MM.1S (cell line): ENCODE data around the gene GRN.

Experiments
- EZH2phosphoT487 ChIP-seq: fragments of 300-600 bp; sonication (generic); IDR thresholded peaks from 2 replicates; pipeline ENCODE4 v1.6.1; 2018; ENCODE audit warnings: antibody characterized with exemption, low read length
- TF ChIP-seq, protein P1 (sequence below): fragments of 300-600 bp; sonication (generic); IDR thresholded peaks from 2 replicates; pipeline ENCODE4 v1.5.1; 2016; ENCODE audit warnings: antibody characterized with exemption, low read length, mixed read lengths

DNA sequence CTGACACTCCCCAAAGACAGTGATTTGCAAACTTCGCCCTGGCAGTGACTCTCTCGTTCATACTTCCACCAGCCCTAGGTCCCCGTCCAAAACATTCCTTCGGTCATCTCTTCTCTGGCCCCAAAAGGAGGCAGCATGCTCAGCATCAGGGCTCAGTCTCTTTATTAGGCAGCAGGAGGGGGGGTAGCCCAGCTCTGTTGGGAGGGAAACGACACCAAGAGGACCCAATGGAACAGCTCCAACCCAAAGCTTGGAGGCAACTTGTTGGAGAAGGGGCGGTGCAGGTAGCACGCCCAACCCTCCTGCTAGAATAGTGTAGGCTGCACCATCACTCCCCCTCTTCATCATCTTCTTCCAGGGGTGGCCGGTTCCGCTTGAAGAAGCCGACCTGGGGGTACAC lies 26.9 kb downstream of the GRN start:
- no peak for TF ChIP-seq EZH2phosphoT487
- TF ChIP-seq, protein P1, sequence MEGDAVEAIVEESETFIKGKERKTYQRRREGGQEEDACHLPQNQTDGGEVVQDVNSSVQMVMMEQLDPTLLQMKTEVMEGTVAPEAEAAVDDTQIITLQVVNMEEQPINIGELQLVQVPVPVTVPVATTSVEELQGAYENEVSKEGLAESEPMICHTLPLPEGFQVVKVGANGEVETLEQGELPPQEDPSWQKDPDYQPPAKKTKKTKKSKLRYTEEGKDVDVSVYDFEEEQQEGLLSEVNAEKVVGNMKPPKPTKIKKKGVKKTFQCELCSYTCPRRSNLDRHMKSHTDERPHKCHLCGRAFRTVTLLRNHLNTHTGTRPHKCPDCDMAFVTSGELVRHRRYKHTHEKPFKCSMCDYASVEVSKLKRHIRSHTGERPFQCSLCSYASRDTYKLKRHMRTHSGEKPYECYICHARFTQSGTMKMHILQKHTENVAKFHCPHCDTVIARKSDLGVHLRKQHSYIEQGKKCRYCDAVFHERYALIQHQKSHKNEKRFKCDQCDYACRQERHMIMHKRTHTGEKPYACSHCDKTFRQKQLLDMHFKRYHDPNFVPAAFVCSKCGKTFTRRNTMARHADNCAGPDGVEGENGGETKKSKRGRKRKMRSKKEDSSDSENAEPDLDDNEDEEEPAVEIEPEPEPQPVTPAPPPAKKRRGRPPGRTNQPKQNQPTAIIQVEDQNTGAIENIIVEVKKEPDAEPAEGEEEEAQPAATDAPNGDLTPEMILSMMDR = no peak
